PC-3 (cell line): ENCODE measurements around the gene USP48.

Experiments
- CTCF ChIP-seq: fragments of 300-600 bp; sonication (generic); conservative IDR thresholded peaks from 2 replicates; pipeline ENCODE4 v1.5.1; 2017; ENCODE audit warnings: antibody characterized with exemption, low read depth, mild to moderate bottlenecking, low read length
- EZH2 ChIP-seq: fragments of 300-600 bp; sonication (generic); IDR thresholded peaks from one replicate; pipeline ENCODE4 v1.6.1; 2017; ENCODE audit warnings: antibody characterized with exemption, mild to moderate bottlenecking, low read length; ENCODE audit not compliant: unreplicated experiment
- EZH2phosphoT487 ChIP-seq: fragments of 300-600 bp; sonication (generic); IDR thresholded peaks from 2 replicates; pipeline ENCODE4 v1.6.1; 2018; ENCODE audit warnings: mild to moderate bottlenecking, antibody characterized with exemption, low read length, borderline replicate concordance

DNA sequence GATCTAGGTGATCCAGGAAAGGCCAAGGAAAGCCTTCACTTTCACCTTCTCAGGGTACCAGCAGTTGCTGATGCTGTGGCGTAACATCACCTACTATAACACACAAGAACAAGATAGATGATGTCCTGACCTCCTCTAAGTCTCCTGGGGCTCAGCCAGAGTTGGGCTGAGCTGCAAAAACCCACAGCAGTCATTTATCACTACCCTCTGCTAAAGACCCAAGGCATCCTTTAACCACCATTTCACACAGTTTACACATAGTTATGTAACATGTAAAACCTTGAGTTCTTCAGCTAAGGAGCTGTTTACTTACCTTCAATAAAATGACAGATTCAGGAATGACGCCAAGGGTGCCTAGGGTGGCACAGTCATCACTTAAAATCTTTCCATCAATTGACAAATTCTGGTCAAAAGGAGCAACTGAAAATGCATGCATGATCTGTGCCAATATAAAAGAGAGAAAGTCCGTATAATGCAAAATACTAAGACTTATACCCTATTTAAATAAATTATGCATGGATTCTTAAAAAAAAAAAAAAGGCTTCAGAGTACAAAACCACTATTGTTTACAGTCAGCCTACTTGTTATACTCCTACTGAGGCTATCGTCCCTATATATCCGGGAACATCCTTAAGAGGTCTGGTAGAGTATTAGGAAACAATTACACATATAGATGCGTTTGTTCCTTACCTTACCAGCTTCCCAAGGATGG, 93.1 kb downstream of the USP48 start:
- TF ChIP-seq EZH2phosphoT487 (no peak), CTCF (no peak), EZH2 (no peak)
